Upper lobe of left lung (tissue), 4 donors: ENCODE measurements around the gene PRKG1.

ENCODE experiments used
- EP300 ChIP-seq, 4 donors: sonication (generic); formaldehyde crosslinking; IDR thresholded peaks; one replicate each; pipeline ENCODE4 v1.5.1; 2017; ENCODE audit warnings: antibody characterized with exemption in 4 of 4, control low read depth in 2 of 4
- POLR2A ChIP-seq, 4 donors: fragments of 450-650 bp; IDR thresholded peaks; one replicate each; pipeline ENCODE4 v1.5.1; 2016 to 2017; ENCODE audit warnings: antibody characterized with exemption in 4 of 4, mild to moderate bottlenecking in 2 of 4
- POLR2AphosphoS5 ChIP-seq, 2 donors: sonication (generic); formaldehyde crosslinking; IDR thresholded peaks; one replicate each; pipeline ENCODE4 v1.5.1; 2017; ENCODE audit warnings: antibody characterized with exemption in 2 of 2
- TF ChIP-seq, protein P1 (sequence below), 6 experiments: fragments of 450-650 bp in 4 of 6; fragments of 200-600 bp in 2 of 6; sonication (generic) in 2 of 6; IDR thresholded peaks; one replicate each; pipeline ENCODE4 v1.5.1; 2016 to 2019; ENCODE audit warnings: antibody characterized with exemption in 6 of 6

DNA sequence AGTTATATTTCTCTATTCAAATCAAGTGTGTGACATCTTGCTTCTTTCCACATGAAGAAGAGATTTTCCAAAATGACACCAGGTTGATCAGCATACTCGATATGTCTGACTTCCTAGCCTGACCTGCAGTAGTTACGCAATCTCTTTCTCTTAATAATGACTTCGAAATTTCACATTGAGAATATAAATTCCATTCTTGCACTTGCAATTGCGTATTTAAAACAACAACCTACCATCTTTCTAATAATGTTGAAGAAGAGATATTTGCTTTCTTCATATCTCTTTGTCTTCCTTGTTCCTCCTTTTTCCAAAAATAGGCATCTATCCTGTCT, 348.8 kb downstream of the PRKG1 start:
- TF ChIP-seq POLR2A (IDR thresholded peaks at IDR 0.05) (no peak), EP300 (IDR thresholded peaks at IDR 0.05) (no peak), POLR2AphosphoS5 (IDR thresholded peaks at IDR 0.05) (no peak)
- TF ChIP-seq, protein P1, sequence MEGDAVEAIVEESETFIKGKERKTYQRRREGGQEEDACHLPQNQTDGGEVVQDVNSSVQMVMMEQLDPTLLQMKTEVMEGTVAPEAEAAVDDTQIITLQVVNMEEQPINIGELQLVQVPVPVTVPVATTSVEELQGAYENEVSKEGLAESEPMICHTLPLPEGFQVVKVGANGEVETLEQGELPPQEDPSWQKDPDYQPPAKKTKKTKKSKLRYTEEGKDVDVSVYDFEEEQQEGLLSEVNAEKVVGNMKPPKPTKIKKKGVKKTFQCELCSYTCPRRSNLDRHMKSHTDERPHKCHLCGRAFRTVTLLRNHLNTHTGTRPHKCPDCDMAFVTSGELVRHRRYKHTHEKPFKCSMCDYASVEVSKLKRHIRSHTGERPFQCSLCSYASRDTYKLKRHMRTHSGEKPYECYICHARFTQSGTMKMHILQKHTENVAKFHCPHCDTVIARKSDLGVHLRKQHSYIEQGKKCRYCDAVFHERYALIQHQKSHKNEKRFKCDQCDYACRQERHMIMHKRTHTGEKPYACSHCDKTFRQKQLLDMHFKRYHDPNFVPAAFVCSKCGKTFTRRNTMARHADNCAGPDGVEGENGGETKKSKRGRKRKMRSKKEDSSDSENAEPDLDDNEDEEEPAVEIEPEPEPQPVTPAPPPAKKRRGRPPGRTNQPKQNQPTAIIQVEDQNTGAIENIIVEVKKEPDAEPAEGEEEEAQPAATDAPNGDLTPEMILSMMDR (IDR thresholded peaks at IDR 0.05) = no peak
